OCI-LY1 (cell line): ENCODE measurements around the gene GOT1.

ENCODE experiments used
- EZH2 ChIP-seq: fragments of 200-600 bp; sonication (generic), shearing (Covaris generic); IDR thresholded peaks from 2 replicates; pipeline ENCODE4 v1.8.0; 2017; ENCODE audit warnings: borderline replicate concordance, mixed run types, mild to moderate bottlenecking, antibody characterized with exemption, low read length, moderate library complexity, mixed read lengths
- TF ChIP-seq, protein P1 (sequence below): fragments of 200-600 bp; sonication (generic), shearing (Covaris generic); IDR thresholded peaks from 2 replicates; pipeline ENCODE4 v1.5.1; 2017; ENCODE audit warnings: mild to moderate bottlenecking, antibody characterized with exemption, low read length, moderate library complexity, mixed read lengths

DNA sequence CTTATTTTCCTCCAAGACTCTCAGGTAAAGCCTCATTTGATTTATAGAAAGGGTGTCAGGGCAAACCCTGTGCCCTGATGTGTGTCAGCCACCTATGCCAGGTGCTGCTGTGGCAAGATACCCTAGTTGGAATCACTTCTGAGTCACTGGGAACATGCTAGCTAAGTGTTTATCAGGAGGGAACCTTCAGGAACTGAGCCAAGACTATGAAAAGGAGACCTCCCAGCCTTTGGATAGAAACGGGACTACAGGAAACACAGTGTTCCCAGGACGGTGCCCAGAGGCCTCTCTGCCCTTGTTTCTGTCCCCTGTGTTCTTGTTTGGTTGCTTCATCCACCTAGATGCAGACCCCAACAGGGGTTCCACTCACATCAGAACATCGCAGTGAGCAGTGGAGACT is 72.7 kb downstream of the GOT1 start:
- TF ChIP-seq EZH2, result no peak
- TF ChIP-seq, protein P1, sequence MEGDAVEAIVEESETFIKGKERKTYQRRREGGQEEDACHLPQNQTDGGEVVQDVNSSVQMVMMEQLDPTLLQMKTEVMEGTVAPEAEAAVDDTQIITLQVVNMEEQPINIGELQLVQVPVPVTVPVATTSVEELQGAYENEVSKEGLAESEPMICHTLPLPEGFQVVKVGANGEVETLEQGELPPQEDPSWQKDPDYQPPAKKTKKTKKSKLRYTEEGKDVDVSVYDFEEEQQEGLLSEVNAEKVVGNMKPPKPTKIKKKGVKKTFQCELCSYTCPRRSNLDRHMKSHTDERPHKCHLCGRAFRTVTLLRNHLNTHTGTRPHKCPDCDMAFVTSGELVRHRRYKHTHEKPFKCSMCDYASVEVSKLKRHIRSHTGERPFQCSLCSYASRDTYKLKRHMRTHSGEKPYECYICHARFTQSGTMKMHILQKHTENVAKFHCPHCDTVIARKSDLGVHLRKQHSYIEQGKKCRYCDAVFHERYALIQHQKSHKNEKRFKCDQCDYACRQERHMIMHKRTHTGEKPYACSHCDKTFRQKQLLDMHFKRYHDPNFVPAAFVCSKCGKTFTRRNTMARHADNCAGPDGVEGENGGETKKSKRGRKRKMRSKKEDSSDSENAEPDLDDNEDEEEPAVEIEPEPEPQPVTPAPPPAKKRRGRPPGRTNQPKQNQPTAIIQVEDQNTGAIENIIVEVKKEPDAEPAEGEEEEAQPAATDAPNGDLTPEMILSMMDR, result no peak
